Stimulated activated CD8-positive, alpha-beta memory T cell treated with anti-CD3 and anti-CD28 coated beads, Interleukin-4, amount 100 ng/mL, for 48 hours (primary cell): ENCODE results near the gene RADX.
"Not testable (repeated sequence)": the region's sequence is repeated elsewhere in the genome, so short reads cannot be mapped to it uniquely, and the experiment has no call there.

Source experiments
- DNase-seq: peaks from one replicate; pipeline ENCODE4 v3.0.0-alpha.2; 2020

Gene RADX

GRCh38 chrX:106611679-106612392, at the start of gene RADX:
Gene RADX, plus strand, starts transcription at chrX:106611978. Its CDS starts 103 bp downstream, at chrX:106612081.
- DNase-seq: peak; percentile 84

GRCh38 chrX:106564986-106565385, 46.8 kb upstream of the RADX start:
- no peak for DNase-seq

GRCh38 chrX:106566362-106566761, 45.4 kb upstream of the RADX start:
- DNase-seq: no peak

GRCh38 chrX:106581856-106582255, 29.9 kb upstream of the RADX start:
- DNase-seq: no peak

- DNase-seq: no peak
These were observed 26.3 kb upstream of the RADX start for GRCh38 chrX:106585478-106585877.

- DNase-seq: no peak
These were observed 23.0 kb upstream of the RADX start for GRCh38 chrX:106588801-106589200.

- DNase-seq: no peak
These were observed 12.4 kb upstream of the RADX start for GRCh38 chrX:106599411-106599810.

GRCh38 chrX:106606571-106606970, 5.2 kb upstream of the RADX start:
- no peak for DNase-seq

- DNase-seq: no peak
These were observed 3.8 kb upstream of the RADX start for GRCh38 chrX:106608016-106608415.

GRCh38 chrX:106611317-106611678, 480 bp upstream of the RADX start:
- DNase-seq: no peak

GRCh38 chrX:106612393-106612763, 600 bp downstream of the RADX start:
- DNase-seq: no peak

- DNase-seq: no peak
These were observed 1.5 kb downstream of the RADX start for GRCh38 chrX:106613277-106613676.

- no peak for DNase-seq
These were observed 3.3 kb downstream of the RADX start for GRCh38 chrX:106615041-106615440.

GRCh38 chrX:106619797-106620196, 8.0 kb downstream of the RADX start:
- no peak for DNase-seq

GRCh38 chrX:106621836-106622235, 10.1 kb downstream of the RADX start:
- no peak for DNase-seq

GRCh38 chrX:106626789-106627188, 15.0 kb downstream of the RADX start:
- no peak for DNase-seq

GRCh38 chrX:106631615-106632014, 19.8 kb downstream of the RADX start:
- DNase-seq: no peak

GRCh38 chrX:106649523-106650428, 38.0 kb downstream of the RADX start:
- no peak for DNase-seq

- DNase-seq: not testable (repeated sequence)
These were observed 41.8 kb downstream of the RADX start for GRCh38 chrX:106653625-106654024.

- no peak for DNase-seq
These were observed 58.9 kb downstream of the RADX start for GRCh38 chrX:106670631-106671030.

GRCh38 chrX:106672527-106672926, 60.7 kb downstream of the RADX start:
- no peak for DNase-seq

- no peak for DNase-seq
These were observed 68.9 kb downstream of the RADX start for GRCh38 chrX:106680716-106681115.

- no peak for DNase-seq
These were observed 72.4 kb downstream of the RADX start for GRCh38 chrX:106684207-106684606.

GRCh38 chrX:106692425-106693065, 80.8 kb downstream of the RADX start:
- DNase-seq: no peak
